ENCODE measurements around the gene IRAK1BP1. TPM values are rescaled to one million over a fixed set of nuclear protein-coding genes. Genes with fewer than 3 reads are reported as not detected.

IRAK1BP1 gene
- total RNA-seq, 2 experiments from 2014 or later, result 7.6 to 8.1 TPM

GRCh38 chr6:78910010-78910409 is 42.7 kb downstream of the IRAK1BP1 start:
- H3K4me2 ChIP-seq (ENCODE audit: low read length), result no peak overlapping the region
- H3K4me1 ChIP-seq (ENCODE audit: insufficient read depth, low read length, poor library complexity, severe bottlenecking), result peaks cover 19% of the 10 kb centered on the region
- H3K9me2 ChIP-seq (ENCODE audit: insufficient read depth, low read length), result no peaks in the 10 kb centered on the region
- no peak overlapping the region for H3K4me3 ChIP-seq (ENCODE audit: low read depth, low read length, poor library complexity, severe bottlenecking)
- ChIA-PET POLR2A (no interaction called here), CTCF (ENCODE audit: unreplicated experiment) (no interaction called here)
- no peak for TF ChIP-seq EZH2phosphoT487 (IDR thresholded peaks at IDR 0.05; ENCODE audit: borderline replicate concordance, low read depth, low read length)
- TF ChIP-seq CTCF (conservative IDR thresholded peaks at IDR 0.05; ENCODE audit: low read length), result no peak
- no TSS peak for BruUV-seq (replicated peaks)
- H3K27ac ChIP-seq (ENCODE audit: low read depth, low read length, poor library complexity, severe bottlenecking), result no peak overlapping the region
- H3K9me3 ChIP-seq (ENCODE audit: low read length), result no peaks in the 10 kb centered on the region
- no peaks in the 10 kb centered on the region for H3K79me2 ChIP-seq (ENCODE audit: insufficient read depth, low read depth, low read length)
- H4K20me1 ChIP-seq (ENCODE audit: insufficient read depth, low read length), result no peaks in the 10 kb centered on the region
- no peak for DNase-seq (ENCODE audit: low spot score)
- no peak overlapping the region for H2AFZ ChIP-seq (ENCODE audit: low read length)
- intact Hi-C loops (cut with micrococcal nuclease; ENCODE audit: unreplicated experiment), result no loop called here
- H3K36me3 ChIP-seq (ENCODE audit: insufficient read depth, low read length), result no peaks in the 10 kb centered on the region; the same call in 1 of the 2 replicates

GRCh38 chr6:78910591-78911171 is 43.3 kb downstream of the IRAK1BP1 start:
- TF ChIP-seq EZH2phosphoT487 (IDR thresholded peaks at IDR 0.05; ENCODE audit: borderline replicate concordance, low read depth, low read length) (no peak), CTCF (conservative IDR thresholded peaks at IDR 0.05; ENCODE audit: low read length) (no peak)
- ChIA-PET POLR2A (interaction anchor here (1.7 kb wide), 1 partner anchor 10 kb away, joined by 3 read pairs; no protein-coding TSS in a partner anchor), CTCF (ENCODE audit: unreplicated experiment) (no interaction called here)
- DNase-seq (ENCODE audit: low spot score), result no peak
- Histone ChIP-seq H3K27ac (ENCODE audit: low read depth, low read length, poor library complexity, severe bottlenecking) (no peak overlapping the region), H3K4me3 (ENCODE audit: low read depth, low read length, poor library complexity, severe bottlenecking) (no peak overlapping the region), H2AFZ (ENCODE audit: low read length) (no peak overlapping the region), H4K20me1 (ENCODE audit: insufficient read depth, low read length) (no peaks in the 10 kb centered on the region), H3K9me3 (ENCODE audit: low read length) (no peaks in the 10 kb centered on the region), H3K79me2 (ENCODE audit: insufficient read depth, low read depth, low read length) (no peaks in the 10 kb centered on the region), H3K9me2 (ENCODE audit: insufficient read depth, low read length) (no peaks in the 10 kb centered on the region), H3K36me3 (ENCODE audit: insufficient read depth, low read length) (no peaks in the 10 kb centered on the region; the same call in 1 of the 2 replicates), H3K4me1 (ENCODE audit: insufficient read depth, low read length, poor library complexity, severe bottlenecking) (peaks cover 19% of the 10 kb centered on the region), H3K4me2 (ENCODE audit: low read length) (no peak overlapping the region)
- no TSS peak for BruUV-seq (replicated peaks)
- intact Hi-C loops (cut with micrococcal nuclease; ENCODE audit: unreplicated experiment), result no loop called here

GRCh38 chr6:78911218-78911940 is 44.0 kb downstream of the IRAK1BP1 start:
- ChIA-PET POLR2A (interaction anchor here (1.7 kb wide), 1 partner anchor 11 kb away, joined by 3 read pairs; no protein-coding TSS in a partner anchor), CTCF (ENCODE audit: unreplicated experiment) (interaction anchor here (0.6 kb wide), 1 partner anchor 588 kb away, joined by 3 read pairs; no protein-coding TSS in a partner anchor)
- intact Hi-C loops (cut with micrococcal nuclease; ENCODE audit: unreplicated experiment), result no loop called here
- H3K79me2 ChIP-seq (ENCODE audit: insufficient read depth, low read depth, low read length), result no peaks in the 10 kb centered on the region
- H3K4me3 ChIP-seq (ENCODE audit: low read depth, low read length, poor library complexity, severe bottlenecking), result no peak overlapping the region
- no peaks in the 10 kb centered on the region; the same call in 1 of the 2 replicates for H3K36me3 ChIP-seq (ENCODE audit: insufficient read depth, low read length)
- no peak overlapping the region for H3K27ac ChIP-seq (ENCODE audit: low read depth, low read length, poor library complexity, severe bottlenecking)
- H3K4me1 ChIP-seq (ENCODE audit: insufficient read depth, low read length, poor library complexity, severe bottlenecking), result peaks cover 19% of the 10 kb centered on the region
- H2AFZ ChIP-seq (ENCODE audit: low read length), result no peak overlapping the region
- no TSS peak for BruUV-seq (replicated peaks)
- H3K4me2 ChIP-seq (ENCODE audit: low read length), result no peak overlapping the region
- H3K9me2 ChIP-seq (ENCODE audit: insufficient read depth, low read length), result no peaks in the 10 kb centered on the region
- DNase-seq (ENCODE audit: low spot score), result no peak
- H3K9me3 ChIP-seq (ENCODE audit: low read length), result no peaks in the 10 kb centered on the region
- H4K20me1 ChIP-seq (ENCODE audit: insufficient read depth, low read length), result no peaks in the 10 kb centered on the region
- TF ChIP-seq CTCF (conservative IDR thresholded peaks at IDR 0.05; ENCODE audit: low read length), result no peak
- no peak for TF ChIP-seq EZH2phosphoT487 (IDR thresholded peaks at IDR 0.05; ENCODE audit: borderline replicate concordance, low read depth, low read length)
